Activated gamma-delta T cell (primary cell): ENCODE data around the gene FAM227A.
"Not testable (repeated sequence)": the region's sequence is repeated elsewhere in the genome, so short reads cannot be mapped to it uniquely, and the experiment has no call there.

Experiments
- DNase-seq: peaks from one replicate; lab custom pipeline; 2025; lab: John Stamatoyannopoulos, UW

Gene FAM227A

DNA sequence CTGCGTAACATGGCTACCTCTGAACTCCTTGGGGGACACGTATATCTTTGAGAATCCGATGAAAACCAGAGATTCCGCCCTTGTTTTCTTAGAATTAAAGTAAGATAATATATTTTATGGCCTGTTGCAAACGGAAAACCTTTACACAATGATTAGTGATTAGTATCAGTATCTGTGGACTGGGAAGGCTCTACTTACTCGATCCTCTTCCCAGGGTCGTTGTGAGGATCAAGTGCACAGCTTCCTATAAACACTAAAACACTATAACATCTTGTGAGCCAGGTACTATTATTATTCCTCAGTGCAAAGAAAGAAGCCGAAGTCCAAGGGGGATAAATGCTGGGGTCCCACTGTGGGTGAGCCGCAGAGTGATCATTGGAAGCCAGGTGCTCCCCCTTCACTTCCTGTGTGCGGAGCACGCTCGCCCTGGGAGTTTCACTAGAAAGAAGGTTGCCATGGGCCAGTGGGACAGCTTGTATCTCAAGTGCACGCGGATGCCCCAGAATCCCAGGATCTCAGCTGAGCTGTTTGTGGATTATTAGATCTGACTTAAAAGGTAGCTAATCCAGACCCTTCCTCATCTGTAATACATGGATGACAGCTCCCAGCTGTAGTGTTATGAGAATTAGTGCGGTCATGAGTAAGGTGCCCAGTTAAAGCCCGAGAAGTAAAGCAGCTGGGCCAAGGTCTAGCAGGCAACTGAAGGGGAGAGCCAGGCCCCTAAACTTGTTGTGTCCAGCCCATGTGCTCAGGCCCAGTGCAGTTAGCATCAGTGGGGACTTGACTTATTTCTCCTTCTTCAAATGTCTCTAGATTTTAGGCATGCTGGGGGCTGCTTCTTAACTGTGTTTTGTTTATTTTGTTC is 1.1 kb upstream of the FAM227A start:
- no peak for DNase-seq

DNA sequence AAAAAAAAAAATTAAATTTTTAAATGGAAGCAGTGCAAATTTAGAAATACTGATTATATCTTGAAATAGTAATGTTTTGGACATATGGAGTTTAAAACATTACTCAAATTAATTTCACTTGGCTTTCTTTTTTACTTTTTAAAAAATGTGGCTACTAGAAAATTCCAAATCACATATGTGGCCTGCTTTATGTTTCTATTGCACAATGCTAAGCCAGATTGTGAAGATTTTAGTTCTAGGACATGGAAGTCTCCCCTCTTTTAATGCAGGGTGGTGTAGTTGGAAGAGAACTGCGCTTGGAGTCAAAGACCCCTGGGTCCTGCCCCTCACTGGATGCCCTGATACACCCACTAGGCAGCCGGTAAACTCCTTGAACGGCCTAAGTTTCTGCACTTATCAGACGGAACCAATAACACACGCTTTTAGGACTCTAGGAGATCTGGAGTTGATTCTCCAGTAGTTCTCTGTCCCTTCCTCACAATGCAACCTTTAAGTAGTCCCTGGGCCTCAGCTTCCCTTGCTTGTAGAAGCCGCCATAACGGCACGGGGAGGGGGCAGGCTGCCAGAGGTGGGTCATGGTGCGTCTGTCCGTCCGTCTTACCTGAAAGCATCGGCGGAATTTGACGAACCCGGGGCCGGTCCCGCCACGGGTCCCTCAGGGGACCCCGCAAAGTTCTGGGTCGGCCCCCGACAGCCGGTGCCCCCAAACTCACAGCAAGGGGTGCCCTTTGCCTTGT is 505 bp downstream of the FAM227A start:
- no peak for DNase-seq

GRCh38 chr22:38653741-38654140 is 2.5 kb downstream of the FAM227A start:
- DNase-seq, result no peak

DNA sequence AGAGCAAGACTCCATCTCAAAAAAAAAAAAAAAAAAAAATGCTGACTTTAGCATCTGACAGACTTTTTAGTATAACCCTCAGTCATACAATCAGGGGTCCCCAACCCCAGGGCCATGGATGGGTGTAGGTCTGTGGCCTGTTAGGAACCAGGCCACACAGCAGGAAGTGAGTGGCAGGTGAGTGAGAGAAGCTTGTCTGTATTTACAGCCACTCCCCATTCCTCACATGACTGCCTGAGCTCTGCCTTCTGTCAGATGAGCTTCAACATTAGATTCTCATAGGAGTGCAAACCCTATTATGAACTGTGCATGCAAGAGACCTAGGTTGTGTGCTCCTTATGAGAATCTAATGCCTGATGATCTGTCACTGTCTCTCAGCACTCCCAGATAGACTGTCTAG is 3.3 kb downstream of the FAM227A start:
- DNase-seq, result no peak

GRCh38 chr22:38649841-38650522 is 6.2 kb downstream of the FAM227A start:
- DNase-seq, result no peak

DNA sequence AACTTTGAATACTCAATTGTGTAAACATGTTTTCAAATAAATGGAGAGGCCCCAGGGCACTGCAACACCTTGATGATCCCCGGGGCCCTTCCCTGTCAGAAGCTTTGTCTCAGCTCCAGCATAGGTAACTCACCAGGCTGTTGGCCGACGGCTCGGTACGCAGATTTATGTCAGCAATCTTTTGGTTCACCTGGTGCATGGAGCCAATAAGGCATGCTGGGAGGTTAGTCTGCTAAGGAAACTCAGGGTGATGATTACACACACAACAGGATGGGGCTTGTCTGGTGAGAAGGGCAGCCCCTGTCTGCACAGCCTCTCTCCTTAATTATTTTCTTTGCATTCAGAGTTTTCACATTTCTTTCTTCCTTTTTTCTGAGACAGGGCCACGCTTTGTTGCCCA is 10.8 kb downstream of the FAM227A start:
- DNase-seq, result no peak

DNA sequence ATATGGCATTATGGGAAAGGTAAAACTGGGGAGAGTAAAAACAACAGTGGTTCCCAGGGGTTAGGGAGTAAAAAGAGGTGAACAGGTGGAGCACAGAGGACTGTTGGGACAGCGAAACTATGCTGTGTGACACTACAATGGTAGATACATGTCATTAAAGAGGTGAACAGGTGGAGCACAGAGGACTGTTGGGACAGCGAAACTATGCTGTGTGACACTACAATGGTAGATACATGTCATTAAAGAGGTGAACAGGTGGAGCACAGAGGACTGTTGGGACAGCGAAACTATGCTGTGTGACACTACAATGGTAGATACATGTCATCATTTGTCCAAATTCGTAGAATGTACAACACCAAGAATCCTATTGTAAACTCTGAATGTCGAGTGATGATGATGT is 11.9 kb downstream of the FAM227A start:
- not testable (repeated sequence) for DNase-seq

DNA sequence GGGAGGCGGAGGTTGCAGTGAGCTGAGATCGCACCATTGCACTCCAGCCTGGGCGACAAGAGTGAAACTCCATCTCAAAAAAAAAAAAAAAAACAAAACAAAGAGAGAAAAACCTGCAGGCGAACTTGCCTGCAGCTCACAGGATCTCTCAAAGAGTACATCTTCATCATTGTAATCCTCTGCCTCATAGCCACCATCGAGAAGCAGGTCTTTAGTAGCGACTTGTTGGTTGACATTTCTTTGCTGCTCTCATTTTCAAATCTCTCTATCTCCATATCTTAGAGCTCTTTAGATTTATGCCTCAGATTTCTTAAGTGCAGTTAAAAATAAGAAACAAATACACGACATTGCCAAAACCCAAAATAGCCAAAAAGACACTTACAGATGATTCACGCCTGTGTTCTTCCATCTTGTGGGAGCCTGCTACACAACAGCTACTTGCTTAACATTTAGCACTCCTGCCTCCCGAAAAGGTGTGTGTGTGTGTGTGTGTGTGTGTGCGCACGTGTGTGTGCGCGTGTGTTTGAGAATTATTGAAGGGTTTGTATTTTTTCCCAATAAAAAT is 14.6 kb downstream of the FAM227A start:
- DNase-seq, result no peak

GRCh38 chr22:38638728-38639127 is 17.5 kb downstream of the FAM227A start:
- DNase-seq, result no peak

DNA sequence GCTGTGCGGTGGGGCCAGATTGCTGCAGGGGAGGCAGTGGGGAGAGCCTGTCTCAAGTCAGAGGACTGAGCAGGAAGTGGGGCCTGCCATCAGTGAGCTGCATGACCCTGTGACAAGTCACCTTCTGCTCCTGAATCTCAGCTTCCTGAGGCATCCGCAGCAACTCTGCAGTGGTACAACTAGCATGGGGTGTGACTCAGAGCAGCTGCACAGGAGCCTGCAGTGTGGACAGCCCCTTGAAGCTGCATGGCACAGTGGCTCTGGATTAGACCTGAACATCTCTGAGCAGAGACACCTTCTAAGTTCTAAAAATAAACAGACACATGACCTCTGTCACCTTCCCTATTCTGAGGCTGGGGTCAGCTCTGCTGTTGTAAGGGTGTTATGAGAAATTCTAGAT is 18.0 kb downstream of the FAM227A start:
- DNase-seq, result no peak

DNA sequence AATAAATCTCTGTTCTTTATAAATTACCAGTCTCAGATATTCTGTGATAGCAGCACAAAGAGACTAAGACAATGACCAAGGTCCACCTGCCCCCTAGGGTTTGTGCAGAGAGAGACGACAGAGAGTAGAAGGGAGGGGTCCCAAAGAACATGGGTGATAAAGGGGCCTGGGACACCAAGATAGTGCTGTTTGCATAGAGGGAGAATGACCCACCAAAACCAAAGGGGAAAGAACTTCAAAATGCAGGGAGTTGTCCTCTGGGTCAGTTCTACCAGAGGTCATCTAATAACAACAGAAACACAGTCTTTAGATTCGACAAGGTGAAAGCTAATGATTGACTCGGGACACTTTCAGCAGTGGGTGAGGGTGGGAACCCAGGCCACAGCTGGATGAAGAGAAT is 23.7 kb downstream of the FAM227A start:
- DNase-seq, result no peak

DNA sequence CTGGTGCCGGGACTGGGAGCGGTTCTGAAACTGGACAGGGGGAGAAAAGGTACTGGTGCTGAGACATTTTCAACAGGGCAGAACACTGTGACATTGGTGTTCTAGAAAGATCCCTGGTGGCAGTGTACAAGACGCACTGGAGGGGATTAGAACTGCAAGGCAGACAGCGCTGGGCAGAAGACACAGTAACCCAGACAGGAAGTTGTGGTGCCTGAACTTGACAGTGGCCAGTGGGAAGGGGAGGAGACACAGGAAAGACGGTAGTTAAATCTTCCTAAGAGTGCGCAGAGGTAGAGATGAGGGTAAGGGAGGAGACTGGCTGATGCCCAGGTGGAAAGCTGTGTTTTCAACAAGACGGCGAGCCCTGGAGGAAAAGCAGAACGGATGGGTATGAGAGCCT is 24.5 kb downstream of the FAM227A start:
- DNase-seq, result no peak

DNA sequence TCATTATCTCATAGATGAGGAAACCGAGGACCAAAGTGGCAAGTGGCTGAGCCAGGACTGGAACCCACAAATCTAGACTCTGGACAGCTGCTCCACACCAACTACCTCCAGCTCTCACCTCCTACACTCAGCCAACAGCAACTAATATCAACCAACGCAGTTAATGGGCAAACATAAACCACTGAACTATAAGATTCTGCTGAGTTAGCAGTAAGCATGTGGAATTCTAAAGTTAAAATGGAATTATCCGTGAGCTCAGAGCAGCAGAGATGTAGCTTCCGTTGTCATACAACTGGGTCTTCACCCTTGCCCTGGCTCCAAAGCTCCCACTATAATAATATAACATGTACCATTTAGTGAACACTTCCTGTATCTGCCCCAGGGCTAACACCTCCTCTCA is 27.1 kb downstream of the FAM227A start:
- no peak for DNase-seq

- no peak for DNase-seq
These were observed 27.7 kb downstream of the FAM227A start for GRCh38 chr22:38628444-38628843.

DNA sequence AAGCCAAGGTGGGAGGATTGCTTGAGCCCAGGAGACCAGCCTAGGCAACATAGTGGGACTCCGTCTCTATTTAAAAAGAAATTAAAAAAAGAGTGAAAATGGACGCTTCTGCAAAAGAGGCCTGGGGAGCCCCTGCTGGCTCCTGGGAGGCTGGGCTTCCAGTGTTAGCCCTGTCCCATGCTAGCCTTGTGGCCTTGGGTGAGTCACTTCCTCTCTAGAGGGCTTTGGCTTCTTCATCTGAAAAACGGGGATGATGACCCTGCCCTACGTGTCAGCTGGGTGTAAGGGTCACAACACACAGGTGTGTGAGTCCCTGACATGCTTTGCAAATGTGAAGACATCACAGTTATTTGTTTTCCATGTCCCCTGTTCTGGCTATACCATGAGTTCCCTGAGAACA is 32.8 kb downstream of the FAM227A start:
- no peak for DNase-seq

GRCh38 chr22:38618682-38619081 is 37.5 kb downstream of the FAM227A start:
- DNase-seq, result no peak

- DNase-seq, result no peak
These were observed 37.9 kb downstream of the FAM227A start for GRCh38 chr22:38618258-38618657.

DNA sequence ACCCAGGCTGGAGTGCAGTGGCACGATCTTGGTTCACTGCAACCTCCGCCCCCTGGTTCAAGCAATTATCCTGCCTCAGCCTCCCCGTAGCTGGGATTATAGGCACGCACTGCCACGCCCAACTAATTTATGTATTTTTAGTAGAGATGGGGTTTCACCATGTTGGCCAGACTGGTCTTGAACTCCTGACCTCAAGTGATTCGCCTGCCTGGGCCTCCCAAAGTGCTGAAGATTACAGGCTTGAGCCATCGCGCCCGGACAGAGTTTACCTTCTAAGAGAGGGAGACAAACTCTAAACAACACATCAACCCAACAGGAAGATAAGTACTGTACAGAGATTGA is 41.2 kb downstream of the FAM227A start:
- DNase-seq, result not testable (repeated sequence)

- DNase-seq, result no peak
These were observed 41.7 kb downstream of the FAM227A start for GRCh38 chr22:38614332-38615063.

GRCh38 chr22:38613588-38613987 is 42.6 kb downstream of the FAM227A start:
- no peak for DNase-seq

GRCh38 chr22:38612217-38613006 is 43.8 kb downstream of the FAM227A start:
- DNase-seq, result no peak
